Natural killer cell (primary cell): ENCODE measurements around the gene PTPN11. TPM values are rescaled to one million over a fixed set of nuclear protein-coding genes. Genes with fewer than 3 reads are reported as not detected.

Source experiments
- ATAC-seq, 3 donors: fragments of 150-1000 bp in 2 of 3; fragments of 200-7000 bp in 1 of 3; cut with Tn5 transposase; 1 replicate in 1 of 3; 2 replicates in 2 of 3; pipeline ENCODE4 v1.10.0; 2021; ENCODE audit warnings: mild to moderate bottlenecking in 2 of 3, moderate library complexity in 2 of 3
- DNase-seq, 2 donors: peaks; one replicate each; pipeline versions ENCODE4 v3.0.0 to v3.0.0-alpha.2; 2013 to 2021; ENCODE audit warnings: mixed read lengths in 1 of 2
- H3K27ac ChIP-seq: one replicate; pipeline ENCODE4 v1.5.1; 2013; ENCODE audit warnings: mild to moderate bottlenecking, low read length
- H3K27me3 ChIP-seq: one replicate; pipeline ENCODE4 v1.6.1; 2013; ENCODE audit warnings: low read length; ENCODE audit not compliant: control insufficient read depth, insufficient read depth
- H3K36me3 ChIP-seq: one replicate; pipeline ENCODE4 v1.6.1; 2013; ENCODE audit warnings: low read length; ENCODE audit not compliant: control insufficient read depth, insufficient read depth
- H3K4me1 ChIP-seq: one replicate; pipeline ENCODE4 v1.6.1; 2013; ENCODE audit warnings: low read length; ENCODE audit not compliant: control insufficient read depth, insufficient read depth
- H3K4me3 ChIP-seq: one replicate; pipeline ENCODE4 v1.5.1; 2013; ENCODE audit warnings: low read length
- H3K9me3 ChIP-seq: one replicate; pipeline ENCODE4 v1.6.1; 2013; ENCODE audit warnings: low read length; ENCODE audit not compliant: control insufficient read depth, insufficient read depth
- H3K27ac Mint-ChIP-seq, 2 donors: one replicate each; pipeline ENCODE4 v1.8.0; 2022; ENCODE audit warnings: mild to moderate bottlenecking in 2 of 2, mixed read lengths in 2 of 2, moderate library complexity in 1 of 2
- H3K27me3 Mint-ChIP-seq, 2 donors: one replicate each; pipeline ENCODE4 v1.8.0; 2022; ENCODE audit warnings: low read depth in 2 of 2, mixed read lengths in 2 of 2
- H3K36me3 Mint-ChIP-seq: one replicate; pipeline ENCODE4 v1.8.0; 2022; ENCODE audit warnings: mixed read lengths
- H3K4me1 Mint-ChIP-seq, 2 donors: one replicate each; pipeline ENCODE4 v1.8.0; 2022; ENCODE audit warnings: mixed read lengths in 2 of 2
- H3K4me3 Mint-ChIP-seq: one replicate; pipeline ENCODE4 v1.8.0; 2022; ENCODE audit warnings: mild to moderate bottlenecking, moderate library complexity, mixed read lengths
- H3K9me3 Mint-ChIP-seq, 2 donors: one replicate each; pipeline ENCODE4 v1.8.0; 2022; ENCODE audit warnings: mixed read lengths in 2 of 2
- WGBS: methylation state at CpG from one replicate; pipeline ENCODE4 v1.1.7; 2013; ENCODE audit warnings: missing lambda C conversion rate; ENCODE audit not compliant: insufficient coverage; 5-methylcytosine and 5-hydroxymethylcytosine counted together
- intact Hi-C: fragments of 100-400 bp; cut with micrococcal nuclease; formaldehyde crosslinking; loops from one replicate; pipeline ENCODE4 v1.14.2; 2022
- total RNA-seq, 4 donors: library from RNA; stranded (reverse); fragments of 120-200 nt in 1 of 4; gene quantifications; one replicate each; pipeline versions ENCODE4 v1.2.3 to v1.2.4, GENCODE V29; 2013 to 2022
- TF ChIP-seq, protein P1 (sequence below): fragments of 200-600 bp; IDR thresholded peaks from one replicate; pipeline ENCODE4 v1.8.0; 2022; ENCODE audit warnings: antibody characterized with exemption

Gene PTPN11
- total RNA-seq, 3 donors from 2014 or later (not counting 1 experiment from before 2014, with no cell fraction given): 57.3 to 72.1 (median 63.8) TPM

DNA sequence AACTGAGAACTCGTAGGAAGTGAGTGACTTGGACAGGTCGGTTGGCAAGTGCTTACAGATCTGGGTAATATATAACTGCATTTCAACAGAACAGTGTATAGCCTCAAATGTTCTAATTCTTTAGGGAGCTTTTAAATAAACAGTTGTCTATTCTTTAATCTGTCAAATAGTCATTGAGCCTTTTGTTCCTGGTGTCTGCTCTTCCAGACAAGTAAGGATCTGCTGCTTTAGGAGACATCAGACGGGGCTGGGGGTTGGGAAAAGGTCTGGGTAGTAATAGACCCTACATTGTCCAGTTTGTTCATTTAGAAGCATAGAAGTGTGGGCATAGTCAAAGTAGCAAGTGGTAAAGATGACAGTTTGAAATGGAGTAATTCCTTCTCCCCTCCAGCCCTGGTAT lies 2.0 kb downstream of the PTPN11 start:
- no peak for ATAC-seq
- Histone ChIP-seq H3K36me3 (no peaks in the 10 kb centered on the region), H3K9me3 (no peaks in the 10 kb centered on the region), H3K4me1 (peaks cover 26% of the 10 kb centered on the region), H3K27ac (no peak overlapping the region), H3K27me3 (no peaks in the 10 kb centered on the region), H3K4me3 (no peak overlapping the region)
- TF ChIP-seq, protein P1, sequence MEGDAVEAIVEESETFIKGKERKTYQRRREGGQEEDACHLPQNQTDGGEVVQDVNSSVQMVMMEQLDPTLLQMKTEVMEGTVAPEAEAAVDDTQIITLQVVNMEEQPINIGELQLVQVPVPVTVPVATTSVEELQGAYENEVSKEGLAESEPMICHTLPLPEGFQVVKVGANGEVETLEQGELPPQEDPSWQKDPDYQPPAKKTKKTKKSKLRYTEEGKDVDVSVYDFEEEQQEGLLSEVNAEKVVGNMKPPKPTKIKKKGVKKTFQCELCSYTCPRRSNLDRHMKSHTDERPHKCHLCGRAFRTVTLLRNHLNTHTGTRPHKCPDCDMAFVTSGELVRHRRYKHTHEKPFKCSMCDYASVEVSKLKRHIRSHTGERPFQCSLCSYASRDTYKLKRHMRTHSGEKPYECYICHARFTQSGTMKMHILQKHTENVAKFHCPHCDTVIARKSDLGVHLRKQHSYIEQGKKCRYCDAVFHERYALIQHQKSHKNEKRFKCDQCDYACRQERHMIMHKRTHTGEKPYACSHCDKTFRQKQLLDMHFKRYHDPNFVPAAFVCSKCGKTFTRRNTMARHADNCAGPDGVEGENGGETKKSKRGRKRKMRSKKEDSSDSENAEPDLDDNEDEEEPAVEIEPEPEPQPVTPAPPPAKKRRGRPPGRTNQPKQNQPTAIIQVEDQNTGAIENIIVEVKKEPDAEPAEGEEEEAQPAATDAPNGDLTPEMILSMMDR: no peak
- H3K9me3 Mint-ChIP-seq: no peaks in the 10 kb centered on the region
- H3K27me3 Mint-ChIP-seq: no peaks in the 10 kb centered on the region
- H3K4me3 Mint-ChIP-seq: peak overlapping the region; percentile 96
- no peak for DNase-seq
- WGBS: 87% methylated on average over 3 of the region's 3 CpGs
- intact Hi-C loops: no loop called here
- H3K27ac Mint-ChIP-seq: peak overlapping the region; percentile 97 to 100
- peaks cover 42 to 44% of the 10 kb centered on the region in 2 donors for H3K4me1 Mint-ChIP-seq
- no peaks in the 10 kb centered on the region for H3K36me3 Mint-ChIP-seq

DNA sequence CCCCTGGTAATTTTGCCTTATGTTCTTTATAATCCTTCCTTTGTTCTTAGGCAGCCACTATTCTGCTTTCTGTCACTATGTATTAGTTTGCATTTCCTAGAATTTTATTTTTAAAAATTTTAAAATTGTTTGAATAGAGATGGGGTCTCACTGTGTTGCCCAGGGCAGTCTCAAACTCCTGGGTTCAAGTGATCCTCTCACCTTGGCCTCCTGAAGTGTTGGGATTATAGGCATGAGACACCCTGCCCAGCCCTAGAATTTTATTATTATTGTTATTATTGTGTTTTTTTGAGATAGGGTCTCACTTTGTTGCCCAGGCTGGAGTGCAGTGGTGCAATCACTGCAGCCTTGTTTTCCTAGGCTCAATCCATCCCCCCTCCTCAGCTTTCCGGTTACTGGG lies 2.6 kb downstream of the PTPN11 start:
- Histone ChIP-seq H3K9me3 (no peaks in the 10 kb centered on the region), H3K27me3 (no peaks in the 10 kb centered on the region), H3K36me3 (no peaks in the 10 kb centered on the region), H3K4me3 (no peak overlapping the region), H3K4me1 (peaks cover 27% of the 10 kb centered on the region), H3K27ac (no peak overlapping the region)
- Mint-ChIP-seq H3K4me1 (peaks cover 47 to 49% of the 10 kb centered on the region in 2 donors), H3K4me3 (peak overlapping the region; percentile 96), H3K36me3 (no peaks in the 10 kb centered on the region), H3K9me3 (no peaks in the 10 kb centered on the region), H3K27me3 (no peaks in the 10 kb centered on the region), H3K27ac (peak overlapping the region in 1 of 2 donors; percentile 8)
- TF ChIP-seq, protein P1: no peak
- WGBS: 100% methylated on average over 1 of the region's 1 CpG
- no peak for ATAC-seq
- no peak for DNase-seq
- intact Hi-C loops: no loop called here

DNA sequence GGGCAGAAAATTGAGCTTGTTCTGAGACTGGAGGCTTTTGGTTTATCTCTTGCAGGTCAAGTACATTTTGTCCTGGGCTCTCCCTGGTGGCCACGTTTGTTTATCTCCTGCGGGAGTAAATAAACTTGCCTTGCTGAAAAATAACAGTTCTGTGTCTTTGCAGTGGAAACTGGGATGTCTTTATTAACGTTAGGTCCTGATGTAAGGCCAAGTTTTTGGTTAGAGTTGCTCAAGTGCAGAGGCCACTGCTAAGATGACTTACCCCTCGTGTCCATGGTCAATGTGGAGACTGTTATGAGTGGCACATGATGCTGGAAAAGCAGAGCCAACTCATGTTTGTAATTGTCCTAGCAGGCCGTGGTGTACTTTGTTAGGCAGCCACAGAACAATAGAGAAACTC lies 3.8 kb downstream of the PTPN11 start:
- Mint-ChIP-seq H3K4me1 (peaks cover 51% of the 10 kb centered on the region in 2 donors), H3K27ac (peak overlapping the region; percentile 8 to 60), H3K36me3 (no peaks in the 10 kb centered on the region), H3K4me3 (no peak overlapping the region), H3K9me3 (no peaks in the 10 kb centered on the region), H3K27me3 (no peaks in the 10 kb centered on the region)
- WGBS: 78% methylated on average over 5 of the region's 5 CpGs
- Histone ChIP-seq H3K4me1 (peaks cover 26% of the 10 kb centered on the region), H3K27ac (no peak overlapping the region), H3K9me3 (no peaks in the 10 kb centered on the region), H3K4me3 (no peak overlapping the region), H3K27me3 (no peaks in the 10 kb centered on the region), H3K36me3 (no peaks in the 10 kb centered on the region)
- TF ChIP-seq, protein P1: no peak
- ATAC-seq: no peak
- DNase-seq: no peak
- intact Hi-C loops: no loop called here

DNA sequence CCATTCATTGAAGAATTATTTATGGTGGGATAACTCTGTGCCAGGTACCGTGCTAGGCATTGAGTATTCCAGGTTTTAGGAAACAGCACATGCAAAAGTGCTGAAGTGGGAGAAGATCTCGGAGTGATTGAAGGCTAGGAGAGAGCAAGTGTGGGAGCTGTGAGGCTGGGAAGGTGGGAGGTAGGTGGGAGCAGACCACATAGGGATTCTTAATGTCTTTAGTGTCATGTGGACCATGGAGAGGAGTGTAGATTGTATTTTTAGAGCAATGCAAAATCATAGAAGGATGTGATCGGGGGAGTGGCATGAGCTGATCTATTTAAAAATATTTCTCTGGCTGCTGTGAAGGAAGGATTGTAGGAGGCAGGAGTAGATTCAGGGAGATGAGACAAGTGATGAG lies 5.4 kb downstream of the PTPN11 start:
- H3K9me3 Mint-ChIP-seq: no peaks in the 10 kb centered on the region
- H3K36me3 Mint-ChIP-seq: no peaks in the 10 kb centered on the region
- 93% methylated on average over 3 of the region's 3 CpGs for WGBS
- TF ChIP-seq, protein P1: no peak
- intact Hi-C loops: no loop called here
- peaks cover 52 to 60% of the 10 kb centered on the region in 2 donors for H3K4me1 Mint-ChIP-seq
- DNase-seq (no peak), ATAC-seq (no peak)
- Histone ChIP-seq H3K4me3 (no peak overlapping the region), H3K4me1 (peaks cover 17% of the 10 kb centered on the region), H3K9me3 (no peaks in the 10 kb centered on the region), H3K36me3 (no peaks in the 10 kb centered on the region), H3K27me3 (no peaks in the 10 kb centered on the region), H3K27ac (no peak overlapping the region)
- H3K27ac Mint-ChIP-seq: no peak overlapping the region
- H3K27me3 Mint-ChIP-seq: no peaks in the 10 kb centered on the region
- H3K4me3 Mint-ChIP-seq: no peak overlapping the region
